GM21381 (cell line): ENCODE data around the gene GH1.
"Not testable (repeated sequence)": the region's sequence is repeated elsewhere in the genome, so short reads cannot be mapped to it uniquely, and the experiment has no call there.

Source experiments
- ATAC-seq: cut with Tn5 transposase; IDR thresholded peaks from one replicate; pipeline ENCODE4 v1.9.1; 2021; ENCODE audit warnings: mild to moderate bottlenecking, moderate library complexity; ENCODE audit not compliant: unreplicated experiment

GH1 gene

DNA sequence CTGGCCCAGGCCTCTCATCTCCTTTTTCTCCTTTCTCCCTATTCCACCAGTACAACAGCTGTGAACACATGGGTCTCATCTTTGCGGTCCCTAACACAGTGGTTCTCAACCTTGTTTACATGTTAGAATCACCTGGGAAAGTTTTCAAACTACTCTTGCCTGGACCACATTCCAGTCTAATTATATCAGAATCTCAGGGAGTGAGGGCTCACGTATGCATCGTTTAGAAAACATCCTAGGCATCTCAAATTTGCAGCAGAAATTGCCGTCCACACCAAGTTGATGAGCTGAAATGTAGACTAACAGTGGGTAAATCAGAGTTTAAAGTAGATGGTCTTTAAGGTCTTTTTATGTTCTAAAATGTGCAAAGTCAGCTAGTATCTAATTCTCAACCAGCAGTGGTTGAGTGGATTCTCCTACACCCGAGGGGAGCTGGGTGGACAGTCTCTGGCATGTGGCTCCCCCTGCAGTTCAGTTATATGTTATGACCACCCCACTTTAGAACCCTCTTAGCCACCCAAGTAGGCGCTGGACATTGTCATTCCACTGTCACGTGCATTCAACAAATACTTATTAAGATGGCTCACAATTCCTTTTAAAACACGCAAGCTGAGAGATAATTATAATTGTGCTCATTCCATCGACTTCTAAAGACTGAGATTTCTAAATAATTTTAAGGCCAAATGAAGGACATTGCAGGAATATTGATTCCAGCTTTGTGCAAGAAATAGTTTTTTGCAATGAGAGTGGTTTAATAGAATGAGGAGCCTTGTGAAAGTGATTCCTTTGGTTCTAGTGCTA lies 48.9 kb downstream of the GH1 start:
- ATAC-seq = not testable (repeated sequence)
